Gastroesophageal sphincter (tissue), 3 donors: ENCODE measurements around the gene SVBP.

Source experiments
- CTCF ChIP-seq, 4 experiments: fragments of 200-600 bp in 2 of 4; fragments of 450-650 bp in 2 of 4; sonication (generic) in 1 of 4; IDR thresholded peaks; one replicate each; pipeline ENCODE4 v1.5.1; 2017 to 2019; ENCODE audit warnings: antibody characterized with exemption in 4 of 4, mild to moderate bottlenecking in 2 of 4, moderate library complexity in 2 of 4
- EP300 ChIP-seq: sonication (generic); formaldehyde crosslinking; IDR thresholded peaks from one replicate; pipeline ENCODE4 v1.6.1; 2017; ENCODE audit warnings: antibody characterized with exemption, mild to moderate bottlenecking
- POLR2A ChIP-seq, 2 donors: fragments of 450-650 bp; IDR thresholded peaks; one replicate each; pipeline ENCODE4 v1.6.1; 2017; ENCODE audit warnings: antibody characterized with exemption in 2 of 2, mild to moderate bottlenecking in 2 of 2, moderate library complexity in 1 of 2
- POLR2AphosphoS5 ChIP-seq: sonication (generic); formaldehyde crosslinking; IDR thresholded peaks from one replicate; pipeline ENCODE4 v1.6.1; 2017; ENCODE audit warnings: antibody characterized with exemption

DNA sequence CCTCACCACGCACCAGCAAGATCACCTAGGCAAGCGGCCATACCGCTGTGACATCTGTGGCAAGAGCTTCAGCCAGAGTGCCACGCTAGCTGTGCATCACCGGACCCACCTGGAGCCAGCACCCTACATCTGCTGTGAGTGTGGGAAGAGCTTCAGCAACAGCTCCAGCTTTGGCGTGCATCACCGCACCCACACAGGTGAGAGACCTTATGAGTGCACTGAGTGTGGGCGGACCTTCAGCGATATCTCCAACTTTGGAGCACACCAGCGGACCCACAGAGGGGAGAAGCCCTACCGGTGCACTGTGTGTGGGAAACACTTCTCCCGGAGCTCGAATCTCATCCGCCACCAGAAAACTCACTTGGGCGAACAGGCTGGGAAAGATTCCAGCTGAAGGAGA is 34.2 kb upstream of the SVBP start:
- TF ChIP-seq CTCF (IDR thresholded peaks at IDR 0.05): no peak
- no peak for TF ChIP-seq POLR2A (IDR thresholded peaks at IDR 0.05)
- no peak for TF ChIP-seq EP300
- TF ChIP-seq POLR2AphosphoS5: no peak
